HG03521 (cell line): ENCODE measurements around the gene PER2.
"Not testable (repeated sequence)": the region's sequence is repeated elsewhere in the genome, so short reads cannot be mapped to it uniquely, and the experiment has no call there.

Experiments used
- ATAC-seq: cut with Tn5 transposase; IDR thresholded peaks from one replicate; pipeline ENCODE4 v1.9.1; 2021; ENCODE audit warnings: mild to moderate bottlenecking, moderate library complexity; ENCODE audit not compliant: unreplicated experiment

PER2 gene

DNA sequence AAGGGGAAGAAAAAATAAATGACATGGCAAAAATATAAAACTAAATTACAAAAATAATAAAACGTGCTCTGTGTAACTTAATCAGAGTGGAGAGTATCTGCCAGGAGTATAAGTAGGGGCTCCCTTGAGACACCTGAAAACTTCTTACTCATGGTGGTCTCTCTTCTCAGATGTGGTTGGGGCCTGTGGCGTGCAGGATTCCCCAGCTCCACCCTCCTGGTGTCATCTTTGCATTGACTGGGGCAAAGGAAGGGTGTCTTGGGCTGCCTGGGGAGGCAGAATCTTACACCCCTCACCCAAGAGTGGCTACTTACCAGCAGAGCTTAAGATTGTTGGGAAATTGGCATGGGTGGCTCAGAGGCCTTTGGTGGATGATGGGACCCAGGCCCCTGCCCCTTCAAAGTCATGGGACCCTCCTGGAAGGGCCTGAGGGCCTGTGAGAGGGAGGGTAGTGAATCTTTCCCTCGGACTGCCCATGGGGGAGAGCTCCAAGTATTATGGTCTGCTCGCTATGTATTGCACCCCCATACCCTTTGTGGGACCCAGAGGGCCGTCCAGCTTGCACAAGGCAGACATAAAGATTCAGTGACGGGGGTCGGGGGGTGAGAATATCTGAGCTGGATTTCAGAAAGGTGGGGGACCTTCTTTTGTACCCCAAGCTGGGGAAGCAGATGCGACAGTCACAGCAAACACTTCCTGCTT lies 25.0 kb upstream of the PER2 start:
- no peak for ATAC-seq

DNA sequence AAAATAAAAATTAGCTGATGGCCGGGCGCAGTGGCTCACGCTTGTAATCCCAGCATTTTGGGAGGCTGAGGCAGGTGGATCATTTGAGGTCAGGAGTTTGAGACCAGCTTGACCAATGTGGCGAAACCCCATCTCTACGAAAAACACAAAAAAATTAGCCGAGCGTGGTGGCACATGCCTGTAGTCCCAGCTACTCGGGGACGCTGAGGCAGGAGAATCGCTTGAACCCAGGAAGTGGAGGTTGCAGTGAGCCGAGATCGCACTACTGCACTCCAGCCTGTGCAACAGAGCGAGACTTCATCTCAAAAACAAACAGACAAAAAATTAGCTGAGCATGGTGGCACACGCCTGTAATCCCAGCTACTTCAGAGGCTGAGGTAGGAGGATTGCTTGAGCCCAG lies 22.3 kb upstream of the PER2 start:
- not testable (repeated sequence) for ATAC-seq

DNA sequence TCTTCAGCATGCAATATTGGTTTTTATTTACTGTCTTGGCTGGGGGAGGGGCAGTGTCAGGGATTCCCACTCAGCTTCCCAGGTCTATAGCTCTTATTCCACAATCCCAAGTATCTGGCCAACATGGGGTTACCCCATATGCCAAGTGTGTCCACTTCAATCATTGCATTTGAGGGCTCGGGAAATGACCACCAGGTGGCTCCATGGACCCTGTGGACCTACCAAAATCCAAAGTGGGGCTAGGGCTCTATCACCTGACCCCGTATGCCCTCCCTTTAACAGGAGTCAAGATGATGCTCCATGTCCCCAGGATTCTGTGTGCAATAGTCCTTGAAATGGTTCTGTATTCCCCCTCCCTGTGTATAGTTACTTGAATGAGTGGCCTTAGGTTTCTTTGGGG lies 19.8 kb upstream of the PER2 start:
- no peak for ATAC-seq

DNA sequence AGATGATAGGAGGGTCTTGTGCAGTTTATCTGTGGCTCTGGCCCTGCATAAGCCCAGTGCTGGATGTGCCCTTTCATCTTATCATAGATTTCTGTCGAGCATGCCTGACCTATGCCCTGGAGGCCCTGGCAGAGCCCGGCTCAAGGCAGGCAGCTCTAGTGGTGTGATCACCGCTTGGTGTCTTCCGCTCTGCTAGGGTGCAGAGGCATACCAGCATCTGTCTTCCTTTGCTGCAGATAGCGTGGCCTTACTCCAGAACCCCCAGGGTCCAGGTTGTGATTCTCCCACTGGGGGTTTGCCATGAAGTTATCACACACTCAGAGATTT lies 18.2 kb upstream of the PER2 start:
- ATAC-seq, result no peak

DNA sequence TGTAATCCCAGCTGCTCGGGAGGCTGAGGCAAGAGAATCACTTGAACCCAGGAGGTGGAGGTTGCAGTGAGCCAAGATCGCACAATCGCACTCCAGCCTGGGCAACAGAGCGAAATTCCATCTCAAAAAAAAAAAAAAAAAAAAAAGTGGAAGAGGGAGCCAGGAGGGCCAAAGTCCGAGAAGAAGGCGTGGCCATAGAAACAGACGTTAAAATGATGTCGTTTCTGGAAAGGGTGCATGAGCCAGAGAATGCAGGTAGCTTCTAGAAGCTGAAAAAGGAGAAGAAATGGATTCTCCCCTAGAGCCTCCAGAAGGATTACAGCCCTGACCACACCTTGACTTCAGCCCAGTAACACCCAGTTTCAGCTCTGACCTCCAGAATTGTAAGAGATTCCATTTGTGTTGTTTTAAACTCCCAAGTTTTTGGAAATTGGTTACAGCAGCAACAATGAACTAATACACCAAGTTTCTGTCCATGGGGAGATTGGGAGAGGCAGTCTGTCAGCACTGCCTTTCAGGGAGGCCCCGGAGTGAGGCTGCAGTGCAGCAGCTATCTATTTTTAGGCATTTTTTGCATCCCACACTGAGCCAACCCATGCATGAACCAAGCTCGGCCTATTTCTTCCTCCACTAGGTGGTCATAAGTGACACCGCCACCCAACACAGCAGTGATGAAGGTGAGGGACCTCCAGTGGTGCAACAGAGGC lies 17.7 kb upstream of the PER2 start:
- ATAC-seq, result no peak

DNA sequence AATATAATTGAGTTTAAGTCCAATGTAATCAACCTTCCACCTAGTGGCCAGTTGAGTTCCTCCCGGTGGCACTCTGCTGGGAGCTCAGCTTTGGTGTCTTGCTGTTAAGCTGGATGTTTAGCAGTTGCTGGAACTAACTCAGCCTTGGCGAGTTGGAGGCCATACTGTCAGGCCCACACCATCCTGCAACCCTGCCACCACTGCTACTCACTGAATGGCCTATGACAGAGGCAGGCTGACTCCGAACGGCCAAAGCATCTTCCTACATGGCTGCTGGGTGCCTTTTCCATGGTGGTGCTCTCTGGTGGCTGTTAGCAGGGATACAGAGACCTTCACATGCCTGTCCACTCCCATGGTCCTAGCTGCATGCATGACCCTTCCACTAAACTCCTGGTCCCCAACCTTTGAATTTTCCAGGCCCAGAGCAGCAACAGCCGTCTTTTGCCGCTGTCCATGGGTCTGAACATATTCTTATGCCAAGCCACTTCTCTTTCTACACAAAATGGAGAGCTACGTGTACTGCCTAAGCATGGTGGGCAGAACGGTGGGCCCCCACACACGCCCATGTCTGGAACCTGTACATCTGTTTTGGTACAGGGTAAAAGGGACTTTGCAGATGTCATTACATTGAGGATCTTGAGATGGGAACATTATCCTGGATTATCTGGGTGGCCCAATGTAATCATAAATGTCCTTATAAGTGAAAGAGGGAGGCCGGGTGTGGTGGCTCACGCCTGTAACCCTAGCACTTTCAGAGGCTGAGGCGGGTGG lies 16.9 kb upstream of the PER2 start:
- ATAC-seq, result no peak

DNA sequence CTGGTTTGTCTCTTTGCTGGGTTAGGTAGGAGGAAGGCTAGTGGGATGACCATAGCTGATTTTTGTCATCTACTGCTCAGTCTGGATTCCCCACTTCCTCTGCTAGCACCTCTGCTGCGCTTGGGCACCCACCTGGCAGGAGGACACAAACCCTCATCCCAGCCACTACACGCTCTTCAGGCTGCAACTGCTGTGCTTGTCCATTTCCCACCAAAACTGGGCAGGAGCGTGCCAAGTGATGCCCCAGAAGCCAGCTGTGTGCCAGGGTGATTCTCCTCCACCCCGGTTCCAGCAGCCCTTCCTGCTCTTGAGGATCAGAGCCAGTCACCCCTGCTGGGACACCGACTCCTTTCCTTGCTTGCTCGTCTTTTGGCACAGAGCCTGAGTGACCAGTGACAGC lies 15.7 kb upstream of the PER2 start:
- no peak for ATAC-seq

DNA sequence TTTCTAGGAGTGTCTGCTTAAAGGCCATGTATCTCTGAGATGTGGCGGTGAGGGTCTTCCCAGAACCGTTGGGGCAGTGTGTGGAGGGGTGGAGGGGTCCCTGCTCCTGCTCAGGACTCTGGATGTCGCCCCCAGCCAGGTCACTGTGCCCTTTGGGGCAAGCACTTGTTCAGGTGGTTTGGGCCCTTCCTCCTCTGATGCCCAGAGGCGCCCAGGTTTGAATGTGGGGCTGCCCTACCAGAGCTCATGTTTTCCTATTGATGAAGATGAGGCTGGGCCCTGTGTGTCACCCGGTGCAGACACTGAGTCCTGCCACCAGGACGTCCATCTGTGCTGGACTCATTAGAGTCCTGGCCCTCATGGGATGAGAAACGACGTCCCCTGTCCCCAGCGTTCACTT lies 14.3 kb upstream of the PER2 start:
- no peak for ATAC-seq

DNA sequence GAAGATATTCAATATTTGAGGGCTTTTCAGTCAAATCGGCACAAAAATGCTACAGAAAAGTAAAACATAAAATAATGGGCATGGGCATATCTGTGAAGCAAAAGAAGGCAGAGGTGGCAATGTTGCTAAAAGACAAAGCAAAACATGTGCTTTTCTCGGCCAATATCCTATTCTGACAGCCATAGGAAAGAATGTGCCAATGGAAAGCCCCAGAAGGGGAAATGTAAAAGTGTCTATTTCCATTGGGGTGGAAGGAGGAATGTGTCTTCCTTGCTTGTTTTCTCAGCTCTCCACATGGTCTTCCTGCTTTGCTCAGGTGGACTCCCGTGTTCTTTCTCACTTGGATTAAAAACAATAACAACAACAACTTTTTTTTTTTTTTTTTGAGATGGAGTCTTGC lies 13.7 kb upstream of the PER2 start:
- ATAC-seq, result no peak

DNA sequence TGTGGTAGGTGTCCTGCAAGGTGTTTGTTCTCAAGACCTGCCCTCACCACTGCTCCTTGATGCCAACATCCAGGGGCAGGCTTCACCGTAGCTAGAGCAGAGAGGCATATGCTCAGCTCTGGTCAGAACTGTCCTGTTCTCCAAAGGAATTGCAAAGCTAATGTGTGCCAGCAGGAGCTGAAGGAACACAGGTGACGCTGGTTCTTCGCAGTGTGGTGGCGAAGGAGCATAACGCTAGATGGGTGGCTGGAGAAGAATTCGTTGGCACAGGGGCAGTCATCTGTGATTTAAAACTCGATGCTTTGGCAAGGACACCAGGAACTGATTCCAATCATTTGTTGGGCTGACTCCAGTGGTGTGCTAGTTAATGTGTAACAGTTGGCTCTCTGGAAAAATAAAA lies 11.4 kb upstream of the PER2 start:
- no peak for ATAC-seq

DNA sequence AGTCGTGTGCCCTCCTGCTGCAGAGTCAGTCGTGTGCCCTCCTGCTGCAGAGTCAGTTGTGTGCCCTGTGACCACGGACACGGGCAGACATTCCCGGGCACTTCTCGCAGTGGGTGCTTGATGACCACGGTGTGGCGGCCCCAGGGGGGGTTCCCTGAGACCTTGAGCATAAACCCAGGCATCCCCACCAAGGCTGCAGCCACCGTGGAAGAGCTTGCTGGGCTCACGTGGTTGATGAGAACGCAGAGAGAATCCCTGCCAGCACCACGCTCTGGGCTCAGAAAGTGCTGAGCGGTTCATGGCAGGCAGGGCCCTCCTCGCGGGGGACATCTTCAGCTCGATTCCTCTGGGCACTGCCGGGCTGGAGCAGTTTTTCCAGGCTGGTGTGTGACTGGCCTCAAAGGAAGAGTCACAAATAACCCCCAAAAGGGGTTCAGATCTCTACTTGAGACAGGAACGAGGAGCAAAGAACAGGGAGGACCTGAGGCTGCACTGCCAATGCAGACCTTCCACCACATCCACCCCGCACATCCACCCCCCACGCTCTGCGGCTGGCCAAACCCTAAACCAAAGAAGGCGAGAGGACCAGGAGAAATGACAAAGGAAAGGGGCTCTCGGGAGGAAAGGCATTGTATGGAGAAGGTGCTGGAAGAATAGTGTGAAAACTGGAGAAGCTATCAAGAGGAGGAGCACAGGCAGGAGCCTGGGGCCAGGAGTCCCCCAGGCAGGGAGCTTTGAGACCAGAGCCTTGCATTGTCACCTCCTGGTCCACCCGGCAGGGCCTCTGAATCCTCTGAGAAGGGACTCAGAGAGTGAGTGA lies 8.4 kb upstream of the PER2 start:
- no peak for ATAC-seq

DNA sequence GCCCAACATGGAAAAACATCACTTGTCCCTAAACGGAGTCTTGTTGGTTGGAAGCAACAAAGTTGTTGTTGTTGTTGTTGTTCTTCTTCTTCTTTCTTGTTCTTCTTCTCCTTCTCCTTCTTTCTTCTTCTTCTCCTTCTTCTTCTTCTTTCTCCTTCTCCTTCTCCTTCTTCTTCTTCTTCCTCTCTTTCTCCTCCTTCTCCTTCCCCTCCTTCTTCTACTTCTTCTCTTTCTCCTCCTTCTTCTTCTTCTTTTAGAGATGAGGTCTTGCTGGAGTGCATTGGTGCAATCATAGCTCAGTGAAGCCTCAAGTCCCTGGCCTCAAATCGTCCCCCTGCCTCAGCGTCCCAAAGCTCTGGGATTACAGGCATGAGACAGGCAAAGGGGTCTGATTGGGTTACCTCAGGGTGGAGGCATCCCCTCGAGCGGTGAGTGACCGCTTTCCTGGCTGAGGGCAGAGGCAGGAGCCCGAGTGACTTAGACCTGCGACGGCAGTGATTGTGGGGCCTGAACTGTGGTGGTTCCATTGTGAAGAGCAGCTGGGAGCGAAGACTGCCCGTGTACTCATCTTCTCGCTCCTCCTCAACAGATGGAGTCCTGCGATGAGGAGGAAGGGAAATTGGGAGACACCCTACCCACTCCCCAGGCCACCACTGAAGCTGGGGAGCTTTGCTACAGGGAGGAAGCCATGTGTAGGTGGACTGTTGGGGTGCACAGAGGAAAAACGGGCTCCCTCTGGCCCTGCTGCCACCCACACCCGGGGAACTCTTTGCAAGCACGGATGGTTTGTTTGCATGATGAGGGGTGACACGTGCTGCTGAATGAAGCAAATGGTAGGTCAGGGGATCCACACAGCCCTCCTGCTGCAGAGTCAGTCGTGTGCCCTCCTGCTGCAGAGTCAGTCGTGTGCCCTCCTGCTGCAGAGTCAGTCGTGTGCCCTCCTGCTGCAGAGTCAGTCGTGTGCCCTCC lies 7.0 kb upstream of the PER2 start:
- no peak for ATAC-seq

DNA sequence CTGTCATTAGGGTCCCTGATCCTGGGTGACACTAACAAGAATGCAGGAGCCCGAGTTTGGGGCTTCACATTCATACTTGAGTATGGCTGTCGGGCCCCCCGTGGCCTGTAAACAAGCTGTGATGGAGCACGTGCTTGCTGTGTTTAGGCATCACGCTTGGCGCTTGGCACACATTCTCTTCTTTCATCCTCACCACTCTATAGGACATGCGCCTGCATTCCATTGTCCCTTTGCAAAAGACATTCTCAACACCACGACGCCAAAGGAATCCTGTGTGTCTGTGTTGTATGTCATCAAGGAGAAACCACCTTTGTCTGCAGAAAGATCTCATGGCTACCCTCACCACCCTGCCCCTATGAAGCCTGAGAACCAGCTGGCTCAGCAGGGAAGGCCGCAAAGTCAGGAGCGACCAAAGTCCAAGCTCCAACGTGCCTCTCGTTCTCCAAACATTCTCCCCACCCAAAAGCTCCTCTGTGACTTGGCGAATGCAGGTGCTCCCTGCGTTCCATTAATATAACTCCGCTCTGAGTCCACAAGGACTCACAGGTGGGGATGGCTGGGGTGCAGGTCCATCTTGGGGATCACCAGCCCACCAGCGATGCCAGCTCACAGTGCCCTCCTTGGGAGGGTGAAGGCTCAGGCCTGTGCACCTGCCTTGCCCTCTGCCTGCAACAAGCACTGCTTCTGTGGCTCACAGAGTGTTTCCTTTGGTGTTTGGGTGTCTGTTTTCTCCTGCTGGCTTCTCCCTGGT lies 6.2 kb upstream of the PER2 start:
- no peak for ATAC-seq

DNA sequence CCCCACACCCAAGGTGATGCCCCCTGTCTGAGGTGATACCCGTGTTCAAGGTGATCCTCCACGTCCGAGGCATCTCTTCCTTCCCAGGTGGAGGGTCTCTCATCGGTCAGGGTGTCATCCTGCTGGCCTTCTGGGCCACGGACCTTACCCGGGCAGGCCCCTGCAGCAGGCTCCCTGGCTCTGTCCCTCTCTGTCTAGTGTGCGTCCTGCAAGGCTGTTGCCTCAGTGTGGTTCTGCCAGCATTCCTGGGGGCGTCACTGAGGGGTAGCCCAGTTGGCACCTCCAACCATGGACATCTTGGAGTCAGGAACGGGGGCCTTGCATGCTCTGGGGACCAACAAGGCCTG lies 5.6 kb upstream of the PER2 start:
- no peak for ATAC-seq

DNA sequence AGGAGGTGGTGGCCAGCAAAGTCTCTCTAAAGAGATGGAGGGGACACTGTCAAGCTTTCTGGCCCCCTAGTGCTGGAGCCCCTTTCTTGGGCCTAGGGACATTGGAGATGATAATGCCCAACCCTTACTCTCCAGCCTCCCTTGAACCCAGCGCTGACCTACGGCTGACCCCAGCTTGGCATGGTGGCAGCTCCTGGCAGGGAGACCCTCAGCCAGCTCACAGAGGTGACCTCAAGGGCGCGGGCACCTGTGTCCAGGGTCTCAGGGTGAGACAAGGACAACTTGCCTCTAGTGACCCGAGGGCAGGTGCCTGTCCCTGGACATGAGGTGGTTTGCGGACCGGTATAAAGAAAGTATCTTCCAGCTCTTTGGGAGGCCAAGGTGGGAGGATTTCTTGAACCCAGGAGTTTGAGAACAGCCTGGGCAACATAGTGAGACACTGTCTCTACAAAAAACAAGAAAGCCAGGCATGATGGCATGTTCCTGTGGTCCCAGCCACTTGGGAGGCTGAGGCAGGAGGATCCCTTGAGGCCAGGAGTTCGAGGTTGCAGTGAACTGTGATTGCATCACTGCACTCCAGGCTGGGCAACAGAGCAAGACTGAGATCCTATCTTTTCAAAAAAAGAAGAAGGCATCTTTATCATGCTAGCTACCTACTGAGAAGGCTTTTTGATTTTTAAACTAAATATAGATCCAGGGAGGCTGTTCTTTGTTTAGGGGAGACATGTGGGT lies 3.3 kb upstream of the PER2 start:
- ATAC-seq, result no peak

DNA sequence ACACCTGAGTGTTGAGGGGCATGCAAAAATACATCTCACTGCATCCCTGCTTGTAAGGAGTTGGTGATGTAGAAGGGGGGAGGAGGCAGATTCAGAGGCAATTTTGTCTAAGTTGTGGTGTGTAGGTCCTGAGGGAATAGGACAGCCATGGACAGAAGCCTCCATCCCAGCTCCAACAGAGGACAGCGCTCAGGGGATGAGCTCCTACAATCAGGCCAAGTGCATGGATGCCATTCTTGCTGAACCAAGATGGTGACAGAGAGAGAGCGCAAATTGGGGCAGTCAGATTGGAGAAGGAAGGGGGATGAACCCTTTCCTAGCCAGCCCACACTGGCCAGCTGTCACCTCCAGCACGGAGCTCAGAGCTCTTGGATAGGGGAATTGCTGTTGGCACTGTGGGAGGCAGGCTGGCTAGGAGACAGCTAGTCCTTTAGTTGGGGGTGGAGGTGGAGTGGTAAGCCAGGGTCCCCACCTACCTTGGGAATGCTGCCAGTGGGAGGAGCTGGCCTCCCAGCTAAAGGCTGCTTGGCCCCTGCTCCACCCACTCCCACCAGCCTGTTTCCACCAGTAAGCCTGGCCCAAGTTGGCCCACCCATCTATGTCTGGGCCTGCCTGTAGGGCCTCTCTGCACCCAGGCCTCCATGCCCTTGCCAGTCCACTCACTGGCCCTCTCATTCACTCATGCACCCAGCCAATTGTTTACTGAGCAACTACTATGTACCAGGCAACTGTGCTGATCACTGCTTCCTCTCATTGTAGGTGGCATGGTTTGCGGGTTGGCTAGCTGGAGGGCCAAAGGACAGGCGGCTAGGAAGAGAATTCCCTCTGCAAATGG lies 2.5 kb upstream of the PER2 start:
- no peak for ATAC-seq

DNA sequence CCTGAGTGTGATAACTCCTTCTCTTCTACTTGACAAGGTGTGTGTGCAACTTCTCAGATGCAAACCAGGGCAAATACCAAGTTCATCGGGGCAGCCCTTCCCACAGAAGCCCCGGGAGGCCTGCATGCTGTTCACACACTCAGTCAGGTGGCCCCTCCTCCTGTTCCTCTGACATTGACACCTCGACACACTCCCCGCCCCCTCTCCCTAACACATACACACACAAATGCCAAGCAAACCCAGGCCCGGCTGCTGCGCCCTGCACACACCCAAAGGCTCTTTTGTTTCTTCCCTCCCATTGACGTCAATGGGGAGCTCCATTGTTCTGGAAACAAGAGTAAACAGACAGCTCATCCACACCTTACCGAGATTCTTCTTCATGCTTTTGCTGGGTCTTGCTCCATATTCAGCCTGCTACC lies 1.7 kb upstream of the PER2 start:
- no peak for ATAC-seq

DNA sequence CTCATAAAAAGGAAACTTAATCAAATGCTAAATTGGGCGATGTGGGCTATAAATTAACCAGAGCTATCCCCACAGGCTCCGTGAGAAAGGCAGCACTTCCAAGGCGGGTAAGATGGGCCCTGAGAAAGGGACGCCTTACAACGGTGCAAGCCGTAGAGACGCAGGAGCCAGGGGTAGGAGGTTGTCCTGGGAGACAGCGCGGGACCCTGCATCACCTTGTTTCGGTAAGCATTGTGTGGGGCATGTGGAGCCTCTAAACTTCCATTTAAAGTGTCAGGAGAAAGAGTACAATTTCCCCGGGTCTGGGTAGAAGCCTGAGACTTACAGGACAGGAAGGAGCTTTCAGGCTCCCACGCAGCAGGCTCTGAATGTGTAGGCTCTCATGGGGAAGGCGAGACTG lies 1.2 kb upstream of the PER2 start:
- ATAC-seq, result no peak
